Measurements from ENCODE around the gene PLCD1. TPM values are rescaled to one million over a fixed set of nuclear protein-coding genes. Genes with fewer than 3 reads are reported as not detected.

The PLCD1 gene
- total RNA-seq, 1 experiment from 2014 or later = 27.1 TPM

GRCh38 chr3:38019658-38020341 is 9.6 kb downstream of the PLCD1 start:
- H3K79me2 ChIP-seq (ENCODE audit: insufficient read depth, low read length) = no peaks in the 10 kb centered on the region
- no peak overlapping the region for H4K8ac ChIP-seq (replicated peaks; ENCODE audit: insufficient read length, low read depth, low read length)
- H2BK120ac ChIP-seq (ENCODE audit: low read depth, low read length, poor library complexity, severe bottlenecking) = no peak overlapping the region
- H3K23me2 ChIP-seq (ENCODE audit: insufficient read length, low read depth, low read length, poor library complexity, severe bottlenecking) = peaks cover 5% of the 10 kb centered on the region
- Mint-ChIP-seq H3K4me1 (peaks cover 4 to 6% of the 10 kb centered on the region in 2 experiments), H3K27me3 (ENCODE audit: low read depth) (no peaks in the 10 kb centered on the region; the same call in 1 of the 2 replicates), H3K4me3 (0 out of 5 replicates have a peak overlapping the region, but pooled peaks of 1 of the 2 experiments have one; percentile 27), H3K27ac (peak overlapping the region in 1 of 3 experiments; percentile 45; a peak in 1 of 7 replicates), H3K9me3 (no peaks in the 10 kb centered on the region), H3K36me3 (ENCODE audit: insufficient read depth in 1 of 3, low read depth in 3 of 3) (peaks cover 5 to 28% (median 19%) of the 10 kb centered on the region in 3 experiments; a peak in 6 of 7 replicates)
- H2BK15ac ChIP-seq (ENCODE audit: low read depth, low read length) = no peak overlapping the region
- no CpG with 5 or more reads among the region's 10 CpGs for WGBS (ENCODE audit: extremely low coverage, insufficient read length, low lambda C conversion rate)
- H2AFZ ChIP-seq (ENCODE audit: low read length) = no peak overlapping the region
- H4K20me1 ChIP-seq (ENCODE audit: control insufficient read depth, insufficient read depth, insufficient read length) = no peaks in the 10 kb centered on the region
- no peak overlapping the region for H3K9ac ChIP-seq (ENCODE audit: extremely low read depth, insufficient read length, low read length)
- no peak overlapping the region for H4K5ac ChIP-seq (ENCODE audit: insufficient read length, low read depth, low read length)
- no peak overlapping the region for H3K27ac ChIP-seq (ENCODE audit: insufficient read length, low read depth, low read length)
- H3T11ph ChIP-seq (ENCODE audit: low read length) = no peak overlapping the region
- no peak overlapping the region for H3K18ac ChIP-seq (ENCODE audit: insufficient read length, low read depth, low read length)
- H4K91ac ChIP-seq (ENCODE audit: insufficient read length, low read depth, low read length) = no peak overlapping the region
- no peak overlapping the region for H3K14ac ChIP-seq (ENCODE audit: insufficient read depth, low read length)
- H3K4me2 ChIP-seq (ENCODE audit: insufficient read depth, insufficient read length, low read length) = no peak overlapping the region
- H3K4me1 ChIP-seq (ENCODE audit: insufficient read depth, low read length) = no peaks in the 10 kb centered on the region
- no peaks in the 10 kb centered on the region for H3K79me1 ChIP-seq (ENCODE audit: insufficient read depth, low read depth, low read length, poor library complexity, severe bottlenecking)
- no peak overlapping the region for H2AK5ac ChIP-seq (ENCODE audit: insufficient read length, low read length)
- H3K27me3 ChIP-seq (ENCODE audit: insufficient read depth, low read length) = no peaks in the 10 kb centered on the region; the same call in 1 of the 2 replicates
- H3K4ac ChIP-seq (ENCODE audit: low read depth, low read length) = no peak overlapping the region
- no peak overlapping the region for H3K23ac ChIP-seq (ENCODE audit: insufficient read length, low read depth, low read length)
- H3K56ac ChIP-seq (ENCODE audit: insufficient read length, low read depth, low read length) = no peak overlapping the region
- no peak overlapping the region for H2BK12ac ChIP-seq (ENCODE audit: insufficient read length, low read depth, low read length)
- no peaks in the 10 kb centered on the region for H3K9me3 ChIP-seq (ENCODE audit: control insufficient read depth, low read depth, low read length)
- no peak overlapping the region for H2BK20ac ChIP-seq (ENCODE audit: low read depth, low read length, poor library complexity, severe bottlenecking)
- no peak overlapping the region for H2BK5ac ChIP-seq (ENCODE audit: insufficient read length, low read length)
- no peak for DNase-seq
- no peak for TF ChIP-seq CTCF (conservative IDR thresholded peaks at IDR 0.05)

Measured in H9 (cell line).